H9 (cell line): ENCODE data around the gene ALKBH5. TPM values are rescaled to one million over a fixed set of nuclear protein-coding genes. Genes with fewer than 3 reads are reported as not detected.

Source experiments
- DNase-seq: peaks from one replicate; pipeline ENCODE4 v3.0.0-alpha.2; 2017
- H2AFZ ChIP-seq: one replicate; pipeline ENCODE4 v1.6.1; 2013; ENCODE audit warnings: mild to moderate bottlenecking, low read length, control low read depth, moderate library complexity
- H2AK5ac ChIP-seq: 2 replicates; pipeline ENCODE4 v1.6.1; 2013; ENCODE audit warnings: low read length, control low read depth, mixed read lengths; ENCODE audit not compliant: insufficient read length
- H2BK120ac ChIP-seq: one replicate; pipeline ENCODE4 v1.6.1; 2013; ENCODE audit warnings: low read depth, mild to moderate bottlenecking, low read length, control low read depth, inconsistent platforms; ENCODE audit not compliant: poor library complexity, severe bottlenecking
- H2BK12ac ChIP-seq: 2 replicates; pipeline ENCODE4 v1.6.1; 2013; ENCODE audit warnings: low read length, control low read depth, mixed read lengths, low read depth; ENCODE audit not compliant: insufficient read length
- H2BK15ac ChIP-seq: 2 replicates; pipeline ENCODE4 v1.6.1; 2013; ENCODE audit warnings: low read depth, low read length, control low read depth
- H2BK20ac ChIP-seq: one replicate; pipeline ENCODE4 v1.6.1; 2013; ENCODE audit warnings: low read depth, mild to moderate bottlenecking, low read length, control low read depth, inconsistent platforms; ENCODE audit not compliant: poor library complexity, severe bottlenecking
- H2BK5ac ChIP-seq: 2 replicates; pipeline ENCODE4 v1.6.1; 2013; ENCODE audit warnings: low read length, control low read depth, mixed read lengths; ENCODE audit not compliant: insufficient read length
- H3K14ac ChIP-seq: 2 replicates; pipeline ENCODE4 v1.6.1; 2013; ENCODE audit warnings: low read length, control low read depth; ENCODE audit not compliant: insufficient read depth
- H3K18ac ChIP-seq: 2 replicates; pipeline ENCODE4 v1.6.1; 2013; ENCODE audit warnings: low read depth, mild to moderate bottlenecking, mixed read lengths, low read length, control low read depth; ENCODE audit not compliant: insufficient read length
- H3K23ac ChIP-seq: 2 replicates; pipeline ENCODE4 v1.6.1; 2013; ENCODE audit warnings: low read length, control low read depth, mixed read lengths, low read depth; ENCODE audit not compliant: insufficient read length
- H3K23me2 ChIP-seq: 2 replicates; pipeline ENCODE4 v1.6.1; 2013; ENCODE audit warnings: low read depth, mild to moderate bottlenecking, mixed read lengths, low read length, control low read depth; ENCODE audit not compliant: insufficient read length, poor library complexity, severe bottlenecking
- H3K27ac ChIP-seq: 2 replicates; pipeline ENCODE4 v1.5.1; 2013; ENCODE audit warnings: low read length, control low read depth, mixed read lengths, low read depth; ENCODE audit not compliant: insufficient read length
- H3K27me3 ChIP-seq: 2 replicates; pipeline ENCODE4 v1.6.1; 2013; ENCODE audit warnings: low read length, control low read depth, inconsistent platforms; ENCODE audit not compliant: insufficient read depth
- H3K4ac ChIP-seq: 2 replicates; pipeline ENCODE4 v1.6.1; 2013; ENCODE audit warnings: low read depth, mild to moderate bottlenecking, control low read depth, inconsistent platforms, low read length, moderate library complexity
- H3K4me1 ChIP-seq: 2 replicates; pipeline ENCODE4 v1.6.1; 2013; ENCODE audit warnings: low read length, control low read depth, inconsistent platforms; ENCODE audit not compliant: insufficient read depth
- H3K4me2 ChIP-seq: 2 replicates; pipeline ENCODE4 v1.6.1; 2013; ENCODE audit warnings: low read length, control low read depth, mixed read lengths; ENCODE audit not compliant: insufficient read length, insufficient read depth
- H3K56ac ChIP-seq: 2 replicates; pipeline ENCODE4 v1.6.1; 2013; ENCODE audit warnings: low read depth, mild to moderate bottlenecking, mixed read lengths, low read length, control low read depth; ENCODE audit not compliant: insufficient read length
- H3K79me1 ChIP-seq: 2 replicates; pipeline ENCODE4 v1.6.1; 2013; ENCODE audit warnings: low read depth, mild to moderate bottlenecking, moderate library complexity, low read length, control low read depth, inconsistent platforms; ENCODE audit not compliant: insufficient read depth, poor library complexity, severe bottlenecking
- H3K79me2 ChIP-seq: 2 replicates; pipeline ENCODE4 v1.6.1; 2013; ENCODE audit warnings: low read length, control low read depth, inconsistent platforms; ENCODE audit not compliant: insufficient read depth
- H3K9ac ChIP-seq: 2 replicates; pipeline ENCODE4 v1.6.1; 2013; ENCODE audit warnings: low read length, control low read depth, mixed read lengths; ENCODE audit not compliant: insufficient read length; ENCODE audit errors: extremely low read depth
- H3K9me3 ChIP-seq: one replicate; pipeline ENCODE4 v1.6.1; 2013; ENCODE audit warnings: low read depth, low read length, inconsistent platforms; ENCODE audit not compliant: control insufficient read depth
- H3T11ph ChIP-seq: one replicate; pipeline ENCODE4 v1.6.1; 2013; ENCODE audit warnings: mild to moderate bottlenecking, low read length, control low read depth, inconsistent platforms
- H4K20me1 ChIP-seq: one replicate; pipeline ENCODE4 v1.6.1; 2013; ENCODE audit not compliant: control insufficient read depth, insufficient read length, insufficient read depth
- H4K5ac ChIP-seq: 2 replicates; pipeline ENCODE4 v1.6.1; 2013; ENCODE audit warnings: low read depth, mild to moderate bottlenecking, mixed read lengths, low read length, control low read depth; ENCODE audit not compliant: insufficient read length
- H4K8ac ChIP-seq: replicated peaks from 2 replicates; pipeline ENCODE4 v1.6.1; 2013; ENCODE audit warnings: low read length, control low read depth, mixed read lengths, low read depth; ENCODE audit not compliant: insufficient read length
- H4K91ac ChIP-seq: 2 replicates; pipeline ENCODE4 v1.6.1; 2013; ENCODE audit warnings: low read depth, mild to moderate bottlenecking, moderate library complexity, mixed read lengths, low read length, control low read depth; ENCODE audit not compliant: insufficient read length
- H3K27ac Mint-ChIP-seq, 3 experiments: 2 replicates in 2 of 3; 3 replicates in 1 of 3; pipeline ENCODE4 v1.8.0; 2020 to 2021; ENCODE audit warnings: mixed read lengths in 3 of 3, mild to moderate bottlenecking in 1 of 3, moderate library complexity in 1 of 3
- H3K27me3 Mint-ChIP-seq: 2 replicates; pipeline ENCODE4 v1.8.0; 2021; ENCODE audit warnings: low read depth, mild to moderate bottlenecking, moderate library complexity, mixed read lengths
- H3K36me3 Mint-ChIP-seq, 3 experiments: 2 replicates in 2 of 3; 3 replicates in 1 of 3; pipeline ENCODE4 v1.8.0; 2020 to 2021; ENCODE audit warnings: low read depth in 3 of 3, mixed read lengths in 3 of 3; ENCODE audit not compliant: insufficient read depth in 1 of 3
- H3K4me1 Mint-ChIP-seq, 2 experiments: 2 replicates each; pipeline ENCODE4 v1.8.0; 2020; ENCODE audit warnings: mixed read lengths in 2 of 2
- H3K4me3 Mint-ChIP-seq, 2 experiments: 2 replicates in 1 of 2; 3 replicates in 1 of 2; pipeline ENCODE4 v1.8.0; 2020 to 2021; ENCODE audit warnings: mild to moderate bottlenecking in 2 of 2, mixed read lengths in 2 of 2, moderate library complexity in 1 of 2
- H3K9me3 Mint-ChIP-seq, 2 experiments: 2 replicates in 1 of 2; 3 replicates in 1 of 2; pipeline ENCODE4 v1.8.0; 2020; ENCODE audit warnings: mild to moderate bottlenecking in 2 of 2, mixed read lengths in 2 of 2, moderate library complexity in 1 of 2
- CTCF ChIP-seq: fragments of 200-600 bp; sonication (generic); conservative IDR thresholded peaks from 3 replicates; pipeline ENCODE4 v1.8.0; 2021; ENCODE audit warnings: antibody characterized with exemption, mild to moderate bottlenecking
- WGBS: extraction: QIAGEN DNeasy Blood & Tissue Kit; methylation state at CpG from one replicate; pipeline ENCODE4 v1.1.7; 2013; ENCODE audit warnings: missing lambda C conversion rate, low lambda C conversion rate, mixed read lengths; ENCODE audit not compliant: insufficient read length; ENCODE audit errors: extremely low coverage; 5-methylcytosine and 5-hydroxymethylcytosine counted together
- total RNA-seq: library from RNA; stranded (reverse); gene quantifications from 2 replicates; pipeline ENCODE4 v1.2.1, GENCODE V29; 2021

Gene ALKBH5
- total RNA-seq, 1 experiment from 2014 or later: 89.8 TPM

- H3K79me1 ChIP-seq: peaks cover 9% of the 10 kb centered on the region
- no peak for TF ChIP-seq CTCF
- peaks cover 25% of the 10 kb centered on the region; the same call in 1 of the 2 replicates for H3K79me2 ChIP-seq
- H2AFZ ChIP-seq: no peak overlapping the region
- H4K91ac ChIP-seq: no peak overlapping the region
- no peak for DNase-seq
- no peak overlapping the region for H4K5ac ChIP-seq
- Mint-ChIP-seq H3K27me3 (no peaks in the 10 kb centered on the region), H3K4me1 (peaks cover 24 to 33% of the 10 kb centered on the region in 2 experiments), H3K9me3 (no peaks in the 10 kb centered on the region; a peak in 1 of 5 replicates), H3K4me3 (no peak overlapping the region), H3K36me3 (peaks cover 4 to 11% (median 9%) of the 10 kb centered on the region in 3 experiments; a peak in 4 of 7 replicates), H3K27ac (peak overlapping the region; percentile 4 to 94 (median 59); a peak in 5 of 7 replicates)
- H2BK20ac ChIP-seq: no peak overlapping the region
- H3K9me3 ChIP-seq: no peaks in the 10 kb centered on the region
- H2BK15ac ChIP-seq: no peak overlapping the region
- no peak overlapping the region for H3K4me2 ChIP-seq
- H3K23ac ChIP-seq: no peak overlapping the region
- H2BK12ac ChIP-seq: no peak overlapping the region
- no CpG with 5 or more reads among the region's 10 CpGs for WGBS
- no peak overlapping the region for H3K4ac ChIP-seq
- no peak overlapping the region for H2BK120ac ChIP-seq
- H3T11ph ChIP-seq: no peak overlapping the region
- no peak overlapping the region for H3K27ac ChIP-seq
- no peak overlapping the region for H3K14ac ChIP-seq
- H2BK5ac ChIP-seq: no peak overlapping the region
- peaks cover 3% of the 10 kb centered on the region; the same call in 1 of the 2 replicates for H3K4me1 ChIP-seq
- H3K23me2 ChIP-seq: peaks cover 11% of the 10 kb centered on the region
- no peaks in the 10 kb centered on the region for H4K20me1 ChIP-seq
- H4K8ac ChIP-seq: no peak overlapping the region
- no peaks in the 10 kb centered on the region for H3K27me3 ChIP-seq
- no peak overlapping the region for H2AK5ac ChIP-seq
- H3K56ac ChIP-seq: no peak overlapping the region
- no peak overlapping the region for H3K18ac ChIP-seq
- H3K9ac ChIP-seq: no peak overlapping the region
Observed at GRCh38 chr17:18228176-18228682, 44.6 kb downstream of the ALKBH5 start.
